Thoracic aorta endothelial cell (primary cell): ENCODE results near the gene CXXC1. TPM values are rescaled to one million over a fixed set of nuclear protein-coding genes. Genes with fewer than 3 reads are reported as not detected.

ENCODE experiments used
- small RNA-seq: library from RNA; depleted of rRNA; stranded (forward); fragments of <200 nt; gene quantifications from one replicate; pipeline ENCODE3, GENCODE V24; 2012
- total RNA-seq: library from RNA; depleted of rRNA; stranded (reverse); fragments of >200 nt; gene quantifications from 2 replicates; pipeline ENCODE4 v1.2.3, GENCODE V29; 2012

Gene CXXC1
- total RNA-seq, result 37.7 and 41.4 TPM in 2 replicates

GRCh38 chr18:50287441-50288347, at the start of gene CXXC1:
TSS of gene CXXC1 (minus strand) at chr18:50287692. CDS start at chr18:50287589, 103 bp downstream.

GRCh38 chr18:50281295-50281971, 6.1 kb downstream of the CXXC1 start, which contains the start of gene MBD1:
TSS of gene MBD1 (minus strand) at chr18:50281523. CDS start at chr18:50279992, 1,531 bp downstream.

GRCh38 chr18:50266248-50266704, 21.2 kb downstream of the CXXC1 start, which contains the start of gene CFAP53:
TSS of gene CFAP53 (minus strand) at chr18:50266495. CDS start at chr18:50266404, 91 bp downstream.

Small RNA genes lying within 50 kb of the gene (small RNA-seq; reads per million reads assigned to genes)
- gene RNA5SP458, result not detected

Other genes starting within 250 kb of the CXXC1 start
- 0.27 and 0.36 TPM in 2 replicates for gene MYO5B, start 92.5 kb downstream of the CXXC1 start, total RNA-seq
- gene CFAP53, start 21.2 kb downstream of the CXXC1 start, total RNA-seq, result 0.07 TPM in 1 of 2 replicates, not detected in the other
- 59.7 and 61.5 TPM in 2 replicates for gene MBD1, start 6.2 kb downstream of the CXXC1 start, total RNA-seq
- 35.5 and 47.7 TPM in 2 replicates for gene SKA1, start 87.4 kb upstream of the CXXC1 start, total RNA-seq